Mesodermal cell (in vitro differentiated cells): ENCODE data around the gene NAB1.
"Not testable (repeated sequence)": the region's sequence is repeated elsewhere in the genome, so short reads cannot be mapped to it uniquely, and the experiment has no call there.

ENCODE experiments used
- H3K27ac ChIP-seq: 2 replicates; pipeline ENCODE4 v1.7.0; 2013; ENCODE audit warnings: mild to moderate bottlenecking, low read depth, low read length, moderate library complexity; ENCODE audit not compliant: severe bottlenecking
- H3K36me3 ChIP-seq: 2 replicates; pipeline ENCODE4 v1.7.1; 2013; ENCODE audit warnings: mild to moderate bottlenecking, low read length, moderate library complexity; ENCODE audit not compliant: control insufficient read depth, insufficient read depth
- H3K4me1 ChIP-seq: one replicate; pipeline ENCODE4 v1.7.1; 2013; ENCODE audit warnings: mild to moderate bottlenecking, low read length; ENCODE audit not compliant: insufficient read depth, control insufficient read depth, poor library complexity, severe bottlenecking
- H3K4me3 ChIP-seq: 2 replicates; pipeline ENCODE4 v1.7.0; 2013; ENCODE audit warnings: low read length, control low read depth, mild to moderate bottlenecking; ENCODE audit not compliant: insufficient read depth, poor library complexity, severe bottlenecking; ENCODE audit errors: extremely low read depth
- H3K9me3 ChIP-seq: 2 replicates; pipeline ENCODE4 v1.7.1; 2013; ENCODE audit warnings: mild to moderate bottlenecking, low read length, moderate library complexity; ENCODE audit not compliant: control insufficient read depth
- WGBS, 2 experiments: methylation state at CpG; one replicate each; pipeline ENCODE4 v1.1.5; 2013; ENCODE audit warnings: missing lambda C conversion rate in 2 of 2; ENCODE audit not compliant: insufficient coverage in 2 of 2; 5-methylcytosine and 5-hydroxymethylcytosine counted together

NAB1 gene

DNA sequence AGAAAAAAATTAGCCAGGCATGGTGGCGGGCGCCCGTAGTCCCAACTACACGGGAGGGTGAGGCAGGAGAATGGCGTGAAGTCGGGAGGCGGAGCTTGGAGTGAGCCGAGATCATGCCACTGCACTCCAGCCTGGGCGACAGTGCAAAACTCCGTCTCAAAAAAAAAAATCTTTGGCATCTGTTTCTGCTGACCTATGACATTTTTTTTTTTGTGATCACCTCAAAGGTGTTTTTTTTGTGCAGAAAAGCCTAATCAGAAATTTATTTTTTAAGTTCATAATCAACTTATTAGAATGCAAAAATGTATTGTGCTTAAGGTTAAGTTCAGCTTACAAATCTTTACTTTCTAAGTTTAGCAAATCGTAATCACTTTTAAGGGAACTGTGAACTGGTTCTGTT, 45.6 kb downstream of the NAB1 start:
- Histone ChIP-seq H3K4me1 (no peaks in the 10 kb centered on the region), H3K9me3 (no peaks in the 10 kb centered on the region), H3K36me3 (peaks cover 15% of the 10 kb centered on the region), H3K4me3 (no peak overlapping the region), H3K27ac (no peak overlapping the region)
- WGBS, 2 experiments, result 92 to 95% methylated on average over 9 to 10 of the region's 11 CpGs

- 95 to 100% methylated on average over 3 of the region's 4 CpGs for WGBS, 2 experiments
- H3K27ac ChIP-seq, result no peak overlapping the region
- H3K9me3 ChIP-seq, result no peaks in the 10 kb centered on the region
- no peaks in the 10 kb centered on the region for H3K4me1 ChIP-seq
- no peak overlapping the region for H3K4me3 ChIP-seq
- peaks cover 12% of the 10 kb centered on the region for H3K36me3 ChIP-seq
Observed at GRCh38 chr2:190695739-190696138, 46.9 kb downstream of the NAB1 start.

GRCh38 chr2:190696792-190697398, 48.0 kb downstream of the NAB1 start:
- Histone ChIP-seq H3K4me1 (no peaks in the 10 kb centered on the region), H3K4me3 (no peak overlapping the region), H3K36me3 (peaks cover 12% of the 10 kb centered on the region), H3K9me3 (no peaks in the 10 kb centered on the region), H3K27ac (peak overlapping the region; percentile 33)
- WGBS, 2 experiments, result 80% methylated on average over 1 of the region's 3 CpGs; no CpG with 5 or more reads in 1 of the 2 experiments

DNA sequence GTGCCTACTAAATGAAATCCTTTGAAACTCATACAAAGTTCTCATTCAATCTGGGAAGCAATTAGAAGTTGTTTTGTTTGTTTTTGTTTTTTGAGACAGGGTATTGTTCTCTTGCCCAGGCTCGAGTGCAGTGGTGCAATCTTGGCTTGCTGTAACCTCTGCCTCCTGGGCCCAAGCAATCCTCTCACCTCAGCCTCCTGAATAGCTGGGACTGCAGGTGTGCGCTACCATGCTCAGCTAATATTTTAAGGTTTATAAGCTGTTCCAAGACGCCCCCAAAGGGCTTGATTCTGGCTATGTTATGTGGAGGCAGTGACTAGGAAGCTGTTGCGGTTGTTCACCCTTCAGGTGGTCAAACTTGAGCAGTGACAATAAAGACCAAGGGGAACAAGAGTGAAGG, 48.5 kb downstream of the NAB1 start:
- Histone ChIP-seq H3K4me1 (no peaks in the 10 kb centered on the region), H3K36me3 (peaks cover 11% of the 10 kb centered on the region), H3K9me3 (no peaks in the 10 kb centered on the region), H3K27ac (no peak overlapping the region), H3K4me3 (no peak overlapping the region)
- WGBS, 2 experiments, result 80% methylated on average over 2 to 3 of the region's 4 CpGs

DNA sequence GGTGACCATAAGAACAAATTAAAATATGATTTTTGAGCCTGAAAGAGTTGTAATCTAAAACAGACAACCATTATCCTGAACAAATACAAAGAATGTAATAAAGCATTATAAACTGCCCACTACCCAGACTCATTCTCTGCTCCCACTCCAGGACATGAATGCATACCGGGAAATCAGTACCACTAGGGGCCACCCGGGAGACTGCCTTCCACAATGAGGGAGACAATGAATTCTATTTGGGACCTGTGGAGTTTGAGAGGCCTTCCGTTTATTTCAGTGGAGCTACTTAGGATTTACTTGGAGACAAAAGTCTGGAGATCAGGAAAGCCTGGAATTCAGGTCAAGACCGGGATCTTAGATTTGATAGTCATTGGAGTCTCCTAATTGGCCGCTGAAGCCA, 50.0 kb downstream of the NAB1 start:
- 40 to 48% methylated on average over 3 to 4 of the region's 5 CpGs for WGBS, 2 experiments
- Histone ChIP-seq H3K4me3 (no peak overlapping the region), H3K9me3 (no peaks in the 10 kb centered on the region), H3K36me3 (no peaks in the 10 kb centered on the region), H3K4me1 (no peaks in the 10 kb centered on the region), H3K27ac (no peak overlapping the region)

DNA sequence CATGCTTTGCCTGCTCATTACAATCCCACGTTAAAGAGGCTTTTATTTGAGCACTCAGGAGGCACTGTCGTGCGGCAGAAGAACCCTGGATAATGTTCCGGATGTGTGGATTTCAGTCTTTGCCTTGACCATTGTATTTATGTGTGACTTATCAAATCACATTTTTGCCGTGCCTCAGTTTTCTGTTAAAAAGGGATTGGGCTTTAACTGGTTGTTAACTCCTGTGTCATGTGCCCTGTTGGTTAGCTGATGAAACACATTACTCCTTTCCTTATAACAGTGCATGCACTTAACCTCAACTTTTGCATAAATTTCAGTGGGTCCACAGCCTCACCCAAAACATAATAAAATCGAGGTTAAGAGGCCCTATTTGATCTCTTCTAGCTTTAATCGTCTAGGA, 52.7 kb downstream of the NAB1 start:
- Histone ChIP-seq H3K27ac (no peak overlapping the region), H3K4me3 (no peak overlapping the region), H3K4me1 (no peaks in the 10 kb centered on the region), H3K9me3 (no peaks in the 10 kb centered on the region), H3K36me3 (no peaks in the 10 kb centered on the region)
- 69 to 77% methylated on average over 4 to 6 of the region's 7 CpGs for WGBS, 2 experiments

- Histone ChIP-seq H3K9me3 (peaks cover 11% of the 10 kb centered on the region), H3K27ac (no peak overlapping the region), H3K36me3 (no peaks in the 10 kb centered on the region), H3K4me1 (no peaks in the 10 kb centered on the region), H3K4me3 (no peak overlapping the region)
- 93 to 94% methylated on average over 4 to 6 of the region's 6 CpGs for WGBS, 2 experiments
Observed at GRCh38 chr2:190705280-190705679, 56.4 kb downstream of the NAB1 start.

- 100% methylated on average over 1 of the region's 2 CpGs for WGBS, 2 experiments
- H3K4me3 ChIP-seq, result no peak overlapping the region
- peaks cover 3% of the 10 kb centered on the region for H3K4me1 ChIP-seq
- H3K9me3 ChIP-seq, result peaks cover 11% of the 10 kb centered on the region
- no peak overlapping the region for H3K27ac ChIP-seq
- no peaks in the 10 kb centered on the region for H3K36me3 ChIP-seq
Observed at GRCh38 chr2:190707726-190708125, 58.8 kb downstream of the NAB1 start.

- peaks cover 11% of the 10 kb centered on the region for H3K9me3 ChIP-seq
- H3K4me3 ChIP-seq, H3K4me1 ChIP-seq, H3K27ac ChIP-seq, H3K36me3 ChIP-seq: not testable (repeated sequence)
Observed at GRCh38 chr2:190708650-190709049, 59.8 kb downstream of the NAB1 start.

DNA sequence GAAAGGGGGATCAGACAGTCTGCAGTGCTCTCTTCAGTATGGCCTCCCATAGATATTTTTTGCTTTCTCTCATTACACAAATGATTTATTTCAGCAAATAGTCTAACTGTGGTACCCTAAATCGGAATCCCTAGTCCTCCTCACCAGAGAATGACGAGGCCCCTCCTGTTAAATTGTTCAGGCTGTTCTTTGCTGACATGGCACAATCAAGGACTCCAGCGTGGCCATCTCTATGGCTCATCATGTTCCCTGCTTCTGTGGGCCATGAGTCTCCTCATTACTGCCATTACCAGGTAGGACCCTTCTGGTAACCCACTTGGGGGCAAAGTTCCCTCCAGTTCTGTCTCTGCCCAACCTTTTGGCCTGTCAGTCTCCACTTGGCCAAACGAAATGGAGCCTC, 62.2 kb downstream of the NAB1 start:
- Histone ChIP-seq H3K36me3 (no peaks in the 10 kb centered on the region), H3K4me1 (peaks cover 3% of the 10 kb centered on the region), H3K27ac (no peak overlapping the region), H3K4me3 (no peak overlapping the region), H3K9me3 (peaks cover 13% of the 10 kb centered on the region)
- WGBS, 2 experiments, result 90 to 100% methylated on average over 4 of the region's 4 CpGs

GRCh38 chr2:190713471-190713870, 64.6 kb downstream of the NAB1 start:
- Histone ChIP-seq H3K4me1 (peaks cover 18% of the 10 kb centered on the region), H3K27ac (no peak overlapping the region), H3K4me3 (no peak overlapping the region)

More at GRCh38 chr2:190713471-190713870, 64.6 kb downstream of the NAB1 start:
- Histone ChIP-seq H3K36me3 (no peaks in the 10 kb centered on the region), H3K9me3 (peaks cover 11% of the 10 kb centered on the region)
